Measurements from ENCODE around the gene PALLD. TPM values are rescaled to one million over a fixed set of nuclear protein-coding genes. Genes with fewer than 3 reads are reported as not detected.

PALLD gene
- total RNA-seq, 1 donor from 2014 or later = 58.7 TPM

- Mint-ChIP-seq H3K36me3 (ENCODE audit: low read depth) (no peaks in the 10 kb centered on the region), H3K9me3 (no peaks in the 10 kb centered on the region), H3K4me3 (no peak overlapping the region), H3K4me1 (no peaks in the 10 kb centered on the region), H3K27me3 (ENCODE audit: low read depth) (no peaks in the 10 kb centered on the region), H3K27ac (ENCODE audit: unreplicated experiment) (no peak overlapping the region)
- DNase-seq (ENCODE audit: low read depth, low spot score) = no peak
- TF ChIP-seq, protein P1, sequence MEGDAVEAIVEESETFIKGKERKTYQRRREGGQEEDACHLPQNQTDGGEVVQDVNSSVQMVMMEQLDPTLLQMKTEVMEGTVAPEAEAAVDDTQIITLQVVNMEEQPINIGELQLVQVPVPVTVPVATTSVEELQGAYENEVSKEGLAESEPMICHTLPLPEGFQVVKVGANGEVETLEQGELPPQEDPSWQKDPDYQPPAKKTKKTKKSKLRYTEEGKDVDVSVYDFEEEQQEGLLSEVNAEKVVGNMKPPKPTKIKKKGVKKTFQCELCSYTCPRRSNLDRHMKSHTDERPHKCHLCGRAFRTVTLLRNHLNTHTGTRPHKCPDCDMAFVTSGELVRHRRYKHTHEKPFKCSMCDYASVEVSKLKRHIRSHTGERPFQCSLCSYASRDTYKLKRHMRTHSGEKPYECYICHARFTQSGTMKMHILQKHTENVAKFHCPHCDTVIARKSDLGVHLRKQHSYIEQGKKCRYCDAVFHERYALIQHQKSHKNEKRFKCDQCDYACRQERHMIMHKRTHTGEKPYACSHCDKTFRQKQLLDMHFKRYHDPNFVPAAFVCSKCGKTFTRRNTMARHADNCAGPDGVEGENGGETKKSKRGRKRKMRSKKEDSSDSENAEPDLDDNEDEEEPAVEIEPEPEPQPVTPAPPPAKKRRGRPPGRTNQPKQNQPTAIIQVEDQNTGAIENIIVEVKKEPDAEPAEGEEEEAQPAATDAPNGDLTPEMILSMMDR (conservative IDR thresholded peaks at IDR 0.05) = no peak
Observed at GRCh38 chr4:168791376-168791775, 294.5 kb downstream of the PALLD start.

DNA sequence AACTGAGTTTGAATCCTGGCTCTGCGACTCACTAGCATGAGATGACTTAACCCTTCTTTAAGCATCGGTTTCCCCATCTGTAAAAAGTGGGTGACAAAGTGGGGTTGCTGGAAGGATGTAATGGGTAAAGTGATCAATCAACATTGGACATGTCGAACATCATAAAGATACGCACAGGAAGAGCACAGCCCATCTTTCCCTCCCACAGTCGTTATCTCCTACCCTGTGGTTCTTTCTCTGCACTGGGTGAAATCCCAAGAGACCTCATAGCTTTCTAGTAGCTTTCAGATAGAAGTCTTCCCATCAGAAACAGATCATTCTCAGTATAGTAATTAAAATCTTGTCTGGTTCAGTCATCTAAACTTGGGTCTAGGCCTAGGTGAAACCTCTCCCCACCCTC is 296.7 kb downstream of the PALLD start:
- Mint-ChIP-seq H3K36me3 (ENCODE audit: low read depth) (no peaks in the 10 kb centered on the region), H3K27ac (ENCODE audit: unreplicated experiment) (no peak overlapping the region), H3K4me3 (no peak overlapping the region), H3K4me1 (no peaks in the 10 kb centered on the region), H3K27me3 (ENCODE audit: low read depth) (no peaks in the 10 kb centered on the region), H3K9me3 (no peaks in the 10 kb centered on the region)
- no peak for DNase-seq (ENCODE audit: low read depth, low spot score)
- TF ChIP-seq, protein P1 (conservative IDR thresholded peaks at IDR 0.05) = no peak

GRCh38 chr4:168794092-168794707 is 297.3 kb downstream of the PALLD start:
- H3K27me3 Mint-ChIP-seq (ENCODE audit: low read depth) = no peaks in the 10 kb centered on the region
- no peak overlapping the region for H3K4me3 Mint-ChIP-seq
- no peak overlapping the region for H3K27ac Mint-ChIP-seq (ENCODE audit: unreplicated experiment)
- no peaks in the 10 kb centered on the region for H3K4me1 Mint-ChIP-seq
- no peak for DNase-seq (ENCODE audit: low read depth, low spot score)
- no peaks in the 10 kb centered on the region for H3K36me3 Mint-ChIP-seq (ENCODE audit: low read depth)
- TF ChIP-seq, protein P1 (conservative IDR thresholded peaks at IDR 0.05) = no peak
- no peaks in the 10 kb centered on the region for H3K9me3 Mint-ChIP-seq

DNA sequence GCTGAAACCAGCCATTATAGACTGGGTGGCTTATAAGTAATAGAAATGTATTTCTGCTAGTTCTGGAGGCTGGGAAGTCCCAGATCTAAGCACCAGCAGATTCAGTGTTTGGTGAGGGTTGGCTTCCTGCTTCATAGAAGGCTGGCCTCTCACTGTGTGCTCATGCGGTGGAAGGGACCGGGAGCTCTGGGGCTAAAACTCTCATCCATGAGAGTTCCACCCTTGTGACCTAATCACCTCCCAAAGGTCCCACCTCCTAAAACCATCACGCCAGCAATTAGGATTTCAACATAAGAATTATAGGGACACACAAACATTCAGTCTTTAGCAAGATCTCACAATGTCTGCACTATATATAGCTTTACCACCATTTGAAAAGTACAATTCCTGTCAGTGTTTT is 298.0 kb downstream of the PALLD start:
- Mint-ChIP-seq H3K9me3 (no peaks in the 10 kb centered on the region), H3K36me3 (ENCODE audit: low read depth) (no peaks in the 10 kb centered on the region), H3K27ac (ENCODE audit: unreplicated experiment) (no peak overlapping the region), H3K4me1 (no peaks in the 10 kb centered on the region), H3K4me3 (no peak overlapping the region), H3K27me3 (ENCODE audit: low read depth) (no peaks in the 10 kb centered on the region)
- TF ChIP-seq, protein P1 (conservative IDR thresholded peaks at IDR 0.05) = no peak
- no peak for DNase-seq (ENCODE audit: low read depth, low spot score)

DNA sequence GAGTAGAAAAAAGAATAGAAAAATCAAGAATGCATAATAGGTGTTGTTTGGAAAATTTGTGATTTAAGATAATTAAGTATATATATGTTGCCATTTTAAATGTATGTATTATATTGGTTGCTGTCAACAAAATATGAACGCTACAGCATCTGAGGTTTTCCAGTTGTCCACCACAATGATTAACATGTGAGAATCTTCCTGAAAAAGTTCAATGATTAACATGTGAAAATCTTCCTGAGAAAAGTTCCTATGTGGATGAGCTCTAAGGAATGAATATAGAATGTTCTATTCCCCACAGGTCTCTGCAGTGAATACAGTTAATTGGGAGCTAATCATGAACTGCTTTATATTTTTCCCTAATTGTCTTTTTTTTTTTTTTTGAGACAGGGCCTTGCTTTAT is 298.5 kb downstream of the PALLD start:
- TF ChIP-seq, protein P1 (conservative IDR thresholded peaks at IDR 0.05) = no peak
- H3K4me1 Mint-ChIP-seq = no peaks in the 10 kb centered on the region

More for the DNA sequence above, 298.5 kb downstream of the PALLD start:
- DNase-seq (ENCODE audit: low read depth, low spot score) = no peak
- Mint-ChIP-seq H3K27ac (ENCODE audit: unreplicated experiment) (no peak overlapping the region), H3K36me3 (ENCODE audit: low read depth) (no peaks in the 10 kb centered on the region), H3K9me3 (no peaks in the 10 kb centered on the region), H3K4me3 (no peak overlapping the region), H3K27me3 (ENCODE audit: low read depth) (no peaks in the 10 kb centered on the region)

Measured in neural crest cell (in vitro differentiated cells).